Measurements from ENCODE around the gene TRIO. TPM values are rescaled to one million over a fixed set of nuclear protein-coding genes. Genes with fewer than 3 reads are reported as not detected.
A peak's percentile ranks its signal among the peaks of the same experiment; 100 is the strongest.

Gene TRIO
- total and polyA plus RNA-seq, 10 of the 15 experiments (the other 5 are each of a cell fraction or from before 2014, with no cell fraction given) = 5.1 to 96.4 (median 44.6) TPM

DNA sequence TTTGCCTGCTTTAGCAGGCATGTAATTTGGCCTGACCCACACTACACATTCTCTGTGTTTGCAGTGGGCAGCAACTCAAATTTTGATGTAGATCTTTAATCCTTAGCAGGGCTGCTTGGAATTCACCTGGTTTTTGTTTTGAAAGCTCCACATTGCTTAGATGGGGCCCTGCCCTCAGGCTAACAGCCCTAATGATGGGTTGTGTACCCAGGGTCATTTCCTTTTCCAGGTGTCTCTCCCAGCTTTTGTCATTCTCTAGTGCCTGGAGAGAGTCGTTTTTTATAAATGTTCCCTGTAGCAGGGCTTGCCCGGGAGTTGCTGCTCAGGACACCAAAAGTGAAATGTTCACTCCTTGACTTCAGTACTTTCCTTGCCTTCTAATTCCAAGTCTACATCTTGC is 126.3 kb downstream of the TRIO start:
- 0 out of 2 replicates have a peak overlapping the region, but pooled peaks have one; percentile 20 for H3K27ac ChIP-seq (ENCODE audit: control insufficient read depth, insufficient read depth)
- POLR2A ChIA-PET = interaction anchor here (1.4 to 3.5 kb wide), 7 partner anchors 56 to 161 kb away, joined by 3 to 14 read pairs (median 7); no protein-coding TSS in a partner anchor
- peaks cover 62% of the 10 kb centered on the region for H3K79me2 ChIP-seq (ENCODE audit: control insufficient read depth, insufficient read depth, low read length)
- RAD21 ChIA-PET (ENCODE audit: unreplicated experiment) = interaction anchor here (0.8 to 5.6 kb wide), 16 partner anchors 11 to 278 kb away, joined by 3 to 72 read pairs (median 7); partner anchors contain the start of gene TRIO
- SMC1A ChIA-PET (ENCODE audit: uncharacterized antibody, unreplicated experiment) = interaction anchor here (0.9 to 6.5 kb wide), 25 partner anchors 8 to 379 kb away, joined by 3 to 136 read pairs (median 7); no protein-coding TSS in a partner anchor
- in situ Hi-C loops (cut with MboI) = loop anchor here (5.0 kb wide), 1 partner anchor 162 kb away; no protein-coding TSS in a partner anchor
- no peak overlapping the region for H3K4me3 ChIP-seq
- BruUV-seq (replicated peaks) = no TSS peak
- H3K9ac ChIP-seq (ENCODE audit: control insufficient read depth, insufficient read depth, low read length) = no peak overlapping the region
- no peak for FAIRE-seq
- H3K36me3 ChIP-seq (ENCODE audit: control insufficient read depth in 2 of 2, insufficient read depth in 2 of 2, low read length in 1 of 2) = peaks cover 0 to 5% of the 10 kb centered on the region in 2 experiments; a peak in 3 of 4 replicates
- H4K20me1 ChIP-seq (ENCODE audit: control insufficient read depth, insufficient read depth) = no peaks in the 10 kb centered on the region; the same call in 1 of the 2 replicates
- CTCF ChIA-PET = interaction anchor here (0.9 to 10.4 kb wide), 21 partner anchors 9 to 379 kb away, joined by 3 to 137 read pairs (median 8); no protein-coding TSS in a partner anchor
- no peak for ATAC-seq
- no peaks in the 10 kb centered on the region for H3K27me3 ChIP-seq (replicated peaks in 1 of 2; ENCODE audit: control insufficient read depth in 2 of 2, insufficient read depth in 2 of 2, low read length in 1 of 2)
- H3K9me3 ChIP-seq (replicated peaks; ENCODE audit: control insufficient read depth, insufficient read depth, low read length) = no peaks in the 10 kb centered on the region
- no peak overlapping the region for H3K4me2 ChIP-seq (ENCODE audit: control insufficient read depth, insufficient read depth)
- H3K4me1 ChIP-seq (ENCODE audit: control insufficient read depth, insufficient read depth, low read length) = peaks cover 27% of the 10 kb centered on the region
- intact Hi-C loops (cut with micrococcal nuclease; ENCODE audit: unreplicated experiment) = no loop called here
- 83% methylated on average over 2 of the region's 2 CpGs for WGBS (ENCODE audit: insufficient coverage, insufficient replicate concordance, low lambda C conversion rate, missing lambda C conversion rate)
- H2AFZ ChIP-seq (ENCODE audit: control insufficient read depth, low read depth, low read length) = no peak overlapping the region
- no peak for DNase-seq (ENCODE audit: low read depth, low spot score)
- TF ChIP-seq, protein P1, sequence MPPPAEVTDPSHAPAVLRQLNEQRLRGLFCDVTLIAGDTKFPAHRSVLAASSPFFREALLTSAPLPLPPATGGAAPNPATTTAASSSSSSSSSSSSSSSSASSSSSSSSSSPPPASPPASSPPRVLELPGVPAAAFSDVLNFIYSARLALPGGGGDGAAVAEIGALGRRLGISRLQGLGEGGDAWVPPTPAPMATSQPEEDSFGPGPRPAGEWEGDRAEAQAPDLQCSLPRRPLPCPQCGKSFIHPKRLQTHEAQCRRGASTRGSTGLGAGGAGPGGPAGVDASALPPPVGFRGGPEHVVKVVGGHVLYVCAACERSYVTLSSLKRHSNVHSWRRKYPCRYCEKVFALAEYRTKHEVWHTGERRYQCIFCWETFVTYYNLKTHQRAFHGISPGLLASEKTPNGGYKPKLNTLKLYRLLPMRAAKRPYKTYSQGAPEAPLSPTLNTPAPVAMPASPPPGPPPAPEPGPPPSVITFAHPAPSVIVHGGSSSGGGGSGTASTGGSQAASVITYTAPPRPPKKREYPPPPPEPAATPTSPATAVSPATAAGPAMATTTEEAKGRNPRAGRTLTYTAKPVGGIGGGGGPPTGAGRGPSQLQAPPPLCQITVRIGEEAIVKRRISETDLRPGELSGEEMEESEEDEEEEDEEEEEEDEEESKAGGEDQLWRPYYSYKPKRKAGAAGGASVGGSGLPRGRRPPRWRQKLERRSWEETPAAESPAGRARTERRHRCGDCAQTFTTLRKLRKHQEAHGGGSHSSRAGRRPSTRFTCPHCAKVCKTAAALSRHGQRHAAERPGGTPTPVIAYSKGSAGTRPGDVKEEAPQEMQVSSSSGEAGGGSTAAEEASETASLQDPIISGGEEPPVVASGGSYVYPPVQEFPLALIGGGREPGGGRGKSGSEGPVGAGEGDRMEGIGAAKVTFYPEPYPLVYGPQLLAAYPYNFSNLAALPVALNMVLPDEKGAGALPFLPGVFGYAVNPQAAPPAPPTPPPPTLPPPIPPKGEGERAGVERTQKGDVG (CRISPR knock-in tag; IDR thresholded peaks at IDR 0.05) = no peak
- TF ChIP-seq NFIC (IDR thresholded peaks at IDR 0.05; ENCODE audit: low read depth, low read length) (no peak), TAF1 (IDR thresholded peaks at IDR 0.05; ENCODE audit: borderline replicate concordance, low read depth, low read length) (no peak), KLF5 (IDR thresholded peaks at IDR 0.05; ENCODE audit: partially characterized antibody) (no peak), SRF (IDR thresholded peaks at IDR 0.05; ENCODE audit: low read depth in 2 of 2, low read length in 2 of 2) (no peak), ZBED1 (IDR thresholded peaks at IDR 0.05; ENCODE audit: borderline replicate concordance) (no peak), NR2C1 (IDR thresholded peaks at IDR 0.05) (no peak), BMI1 (IDR thresholded peaks at IDR 0.05; ENCODE audit: borderline replicate concordance) (no peak), HDAC6 (IDR thresholded peaks at IDR 0.05; ENCODE audit: unreplicated experiment) (no peak), ZSCAN29 (IDR thresholded peaks at IDR 0.05) (no peak)
- TF ChIP-seq, protein P2, sequence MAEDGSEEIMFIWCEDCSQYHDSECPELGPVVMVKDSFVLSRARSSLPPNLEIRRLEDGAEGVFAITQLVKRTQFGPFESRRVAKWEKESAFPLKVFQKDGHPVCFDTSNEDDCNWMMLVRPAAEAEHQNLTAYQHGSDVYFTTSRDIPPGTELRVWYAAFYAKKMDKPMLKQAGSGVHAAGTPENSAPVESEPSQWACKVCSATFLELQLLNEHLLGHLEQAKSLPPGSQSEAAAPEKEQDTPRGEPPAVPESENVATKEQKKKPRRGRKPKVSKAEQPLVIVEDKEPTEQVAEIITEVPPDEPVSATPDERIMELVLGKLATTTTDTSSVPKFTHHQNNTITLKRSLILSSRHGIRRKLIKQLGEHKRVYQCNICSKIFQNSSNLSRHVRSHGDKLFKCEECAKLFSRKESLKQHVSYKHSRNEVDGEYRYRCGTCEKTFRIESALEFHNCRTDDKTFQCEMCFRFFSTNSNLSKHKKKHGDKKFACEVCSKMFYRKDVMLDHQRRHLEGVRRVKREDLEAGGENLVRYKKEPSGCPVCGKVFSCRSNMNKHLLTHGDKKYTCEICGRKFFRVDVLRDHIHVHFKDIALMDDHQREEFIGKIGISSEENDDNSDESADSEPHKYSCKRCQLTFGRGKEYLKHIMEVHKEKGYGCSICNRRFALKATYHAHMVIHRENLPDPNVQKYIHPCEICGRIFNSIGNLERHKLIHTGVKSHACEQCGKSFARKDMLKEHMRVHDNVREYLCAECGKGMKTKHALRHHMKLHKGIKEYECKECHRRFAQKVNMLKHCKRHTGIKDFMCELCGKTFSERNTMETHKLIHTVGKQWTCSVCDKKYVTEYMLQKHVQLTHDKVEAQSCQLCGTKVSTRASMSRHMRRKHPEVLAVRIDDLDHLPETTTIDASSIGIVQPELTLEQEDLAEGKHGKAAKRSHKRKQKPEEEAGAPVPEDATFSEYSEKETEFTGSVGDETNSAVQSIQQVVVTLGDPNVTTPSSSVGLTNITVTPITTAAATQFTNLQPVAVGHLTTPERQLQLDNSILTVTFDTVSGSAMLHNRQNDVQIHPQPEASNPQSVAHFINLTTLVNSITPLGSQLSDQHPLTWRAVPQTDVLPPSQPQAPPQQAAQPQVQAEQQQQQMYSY (CRISPR knock-in tag; IDR thresholded peaks at IDR 0.05) = no peak
- TF ChIP-seq, protein P3, sequence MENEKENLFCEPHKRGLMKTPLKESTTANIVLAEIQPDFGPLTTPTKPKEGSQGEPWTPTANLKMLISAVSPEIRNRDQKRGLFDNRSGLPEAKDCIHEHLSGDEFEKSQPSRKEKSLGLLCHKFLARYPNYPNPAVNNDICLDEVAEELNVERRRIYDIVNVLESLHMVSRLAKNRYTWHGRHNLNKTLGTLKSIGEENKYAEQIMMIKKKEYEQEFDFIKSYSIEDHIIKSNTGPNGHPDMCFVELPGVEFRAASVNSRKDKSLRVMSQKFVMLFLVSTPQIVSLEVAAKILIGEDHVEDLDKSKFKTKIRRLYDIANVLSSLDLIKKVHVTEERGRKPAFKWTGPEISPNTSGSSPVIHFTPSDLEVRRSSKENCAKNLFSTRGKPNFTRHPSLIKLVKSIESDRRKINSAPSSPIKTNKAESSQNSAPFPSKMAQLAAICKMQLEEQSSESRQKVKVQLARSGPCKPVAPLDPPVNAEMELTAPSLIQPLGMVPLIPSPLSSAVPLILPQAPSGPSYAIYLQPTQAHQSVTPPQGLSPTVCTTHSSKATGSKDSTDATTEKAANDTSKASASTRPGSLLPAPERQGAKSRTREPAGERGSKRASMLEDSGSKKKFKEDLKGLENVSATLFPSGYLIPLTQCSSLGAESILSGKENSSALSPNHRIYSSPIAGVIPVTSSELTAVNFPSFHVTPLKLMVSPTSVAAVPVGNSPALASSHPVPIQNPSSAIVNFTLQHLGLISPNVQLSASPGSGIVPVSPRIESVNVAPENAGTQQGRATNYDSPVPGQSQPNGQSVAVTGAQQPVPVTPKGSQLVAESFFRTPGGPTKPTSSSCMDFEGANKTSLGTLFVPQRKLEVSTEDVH (IDR thresholded peaks at IDR 0.05; ENCODE audit: low read depth, partially characterized antibody) = no peak
- TF ChIP-seq, protein P4, sequence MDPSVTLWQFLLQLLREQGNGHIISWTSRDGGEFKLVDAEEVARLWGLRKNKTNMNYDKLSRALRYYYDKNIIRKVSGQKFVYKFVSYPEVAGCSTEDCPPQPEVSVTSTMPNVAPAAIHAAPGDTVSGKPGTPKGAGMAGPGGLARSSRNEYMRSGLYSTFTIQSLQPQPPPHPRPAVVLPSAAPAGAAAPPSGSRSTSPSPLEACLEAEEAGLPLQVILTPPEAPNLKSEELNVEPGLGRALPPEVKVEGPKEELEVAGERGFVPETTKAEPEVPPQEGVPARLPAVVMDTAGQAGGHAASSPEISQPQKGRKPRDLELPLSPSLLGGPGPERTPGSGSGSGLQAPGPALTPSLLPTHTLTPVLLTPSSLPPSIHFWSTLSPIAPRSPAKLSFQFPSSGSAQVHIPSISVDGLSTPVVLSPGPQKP (IDR thresholded peaks at IDR 0.05; ENCODE audit: low read depth, low read length) = no peak
